ENCODE results near the gene EGLN2. TPM values are rescaled to one million over a fixed set of nuclear protein-coding genes. Genes with fewer than 3 reads are reported as not detected.
"Not testable (repeated sequence)": the region's sequence is repeated elsewhere in the genome, so short reads cannot be mapped to it uniquely, and the experiment has no call there.

EGLN2 gene
- total RNA-seq, 2 donors from 2014 or later, result 87.4 to 99.8 TPM

GRCh38 chr19:40831502-40832430, 32.8 kb downstream of the EGLN2 start:
- TF ChIP-seq, protein P1, sequence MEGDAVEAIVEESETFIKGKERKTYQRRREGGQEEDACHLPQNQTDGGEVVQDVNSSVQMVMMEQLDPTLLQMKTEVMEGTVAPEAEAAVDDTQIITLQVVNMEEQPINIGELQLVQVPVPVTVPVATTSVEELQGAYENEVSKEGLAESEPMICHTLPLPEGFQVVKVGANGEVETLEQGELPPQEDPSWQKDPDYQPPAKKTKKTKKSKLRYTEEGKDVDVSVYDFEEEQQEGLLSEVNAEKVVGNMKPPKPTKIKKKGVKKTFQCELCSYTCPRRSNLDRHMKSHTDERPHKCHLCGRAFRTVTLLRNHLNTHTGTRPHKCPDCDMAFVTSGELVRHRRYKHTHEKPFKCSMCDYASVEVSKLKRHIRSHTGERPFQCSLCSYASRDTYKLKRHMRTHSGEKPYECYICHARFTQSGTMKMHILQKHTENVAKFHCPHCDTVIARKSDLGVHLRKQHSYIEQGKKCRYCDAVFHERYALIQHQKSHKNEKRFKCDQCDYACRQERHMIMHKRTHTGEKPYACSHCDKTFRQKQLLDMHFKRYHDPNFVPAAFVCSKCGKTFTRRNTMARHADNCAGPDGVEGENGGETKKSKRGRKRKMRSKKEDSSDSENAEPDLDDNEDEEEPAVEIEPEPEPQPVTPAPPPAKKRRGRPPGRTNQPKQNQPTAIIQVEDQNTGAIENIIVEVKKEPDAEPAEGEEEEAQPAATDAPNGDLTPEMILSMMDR (conservative IDR thresholded peaks at IDR 0.05), result no peak
- H3K9me3 ChIP-seq (ENCODE audit: control insufficient read depth, low read length), result no peaks in the 10 kb centered on the region

DNA sequence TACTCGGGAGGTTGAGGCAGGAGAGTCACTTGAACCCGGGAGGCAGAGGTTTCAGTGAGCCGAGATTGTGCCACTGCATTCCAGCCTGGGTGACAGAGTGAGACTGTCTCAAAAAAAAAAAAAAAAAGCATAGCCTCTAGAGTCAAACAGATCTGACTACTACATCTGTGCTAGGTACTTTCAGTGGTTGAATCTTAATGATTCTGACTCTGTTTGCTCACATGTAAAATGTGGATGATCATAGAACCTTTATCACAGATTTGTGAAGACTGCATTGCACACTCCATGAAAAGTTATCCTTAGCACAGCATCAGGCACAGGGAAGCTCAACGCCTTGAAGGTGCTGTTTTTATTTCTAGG, 33.4 kb downstream of the EGLN2 start:
- not testable (repeated sequence) for H3K4me1 Mint-ChIP-seq; H3K9me3 ChIP-seq (ENCODE audit: control insufficient read depth, low read length); H3K36me3 Mint-ChIP-seq (ENCODE audit: low read depth); H3K27me3 ChIP-seq (ENCODE audit: control insufficient read depth, insufficient read depth, low read length, poor library complexity, severe bottlenecking); H3K36me3 ChIP-seq (ENCODE audit: control insufficient read depth, insufficient read depth, low read length); H3K9ac ChIP-seq (ENCODE audit: extremely low read depth, low read length, poor library complexity, severe bottlenecking); H3K4me1 ChIP-seq (ENCODE audit: control insufficient read depth, insufficient read depth, low read length); H3K27ac ChIP-seq (ENCODE audit: low read depth, low read length); H3K4me3 ChIP-seq (ENCODE audit: low read length); H3K9me3 Mint-ChIP-seq; H3K27ac Mint-ChIP-seq; H3K4me3 Mint-ChIP-seq; DNase-seq
- peaks cover 31% of the 10 kb centered on the region for H3K27me3 Mint-ChIP-seq (ENCODE audit: insufficient read depth)
- 67 to 81% methylated on average over 1 to 3 of the region's 4 CpGs for WGBS, 2 experiments (ENCODE audit: insufficient coverage in 1 of 2, insufficient read length in 1 of 2)

More at GRCh38 chr19:40831502-40832430, 32.8 kb downstream of the EGLN2 start:
- H3K27ac Mint-ChIP-seq, result no peak overlapping the region
- no peak overlapping the region for H3K4me3 Mint-ChIP-seq
- 69 to 92% methylated on average over 3 to 5 of the region's 7 CpGs for WGBS, 2 experiments (ENCODE audit: insufficient coverage in 1 of 2, insufficient read length in 1 of 2)
- H3K27me3 ChIP-seq (ENCODE audit: control insufficient read depth, insufficient read depth, low read length, poor library complexity, severe bottlenecking), result no peaks in the 10 kb centered on the region
- H3K4me1 Mint-ChIP-seq, result no peaks in the 10 kb centered on the region
- H3K36me3 Mint-ChIP-seq (ENCODE audit: low read depth), result no peaks in the 10 kb centered on the region
- H3K36me3 ChIP-seq (ENCODE audit: control insufficient read depth, insufficient read depth, low read length), result no peaks in the 10 kb centered on the region
- peak; percentile 13 for DNase-seq
- peaks cover 24% of the 10 kb centered on the region for H3K27me3 Mint-ChIP-seq (ENCODE audit: insufficient read depth)
- H3K9me3 Mint-ChIP-seq, result no peaks in the 10 kb centered on the region
- H3K27ac ChIP-seq (ENCODE audit: low read depth, low read length), result no peak overlapping the region
- H3K4me3 ChIP-seq (ENCODE audit: low read length), result no peak overlapping the region
- no peaks in the 10 kb centered on the region for H3K4me1 ChIP-seq (ENCODE audit: control insufficient read depth, insufficient read depth, low read length)
- no peak overlapping the region for H3K9ac ChIP-seq (ENCODE audit: extremely low read depth, low read length, poor library complexity, severe bottlenecking)

- not testable (repeated sequence) for H3K27ac Mint-ChIP-seq; H3K9me3 Mint-ChIP-seq; H3K4me3 ChIP-seq (ENCODE audit: low read length); H3K4me1 ChIP-seq (ENCODE audit: control insufficient read depth, insufficient read depth, low read length); H3K27me3 ChIP-seq (ENCODE audit: control insufficient read depth, insufficient read depth, low read length, poor library complexity, severe bottlenecking); DNase-seq; H3K36me3 Mint-ChIP-seq (ENCODE audit: low read depth); H3K9ac ChIP-seq (ENCODE audit: extremely low read depth, low read length, poor library complexity, severe bottlenecking); H3K9me3 ChIP-seq (ENCODE audit: control insufficient read depth, low read length); H3K4me3 Mint-ChIP-seq; H3K4me1 Mint-ChIP-seq; H3K27ac ChIP-seq (ENCODE audit: low read depth, low read length); H3K36me3 ChIP-seq (ENCODE audit: control insufficient read depth, insufficient read depth, low read length)
- 81% methylated on average over 5 of the region's 7 CpGs; no CpG with 5 or more reads in 1 of the 2 experiments for WGBS, 2 experiments (ENCODE audit: insufficient coverage in 1 of 2, insufficient read length in 1 of 2)
- H3K27me3 Mint-ChIP-seq (ENCODE audit: insufficient read depth), result peaks cover 28% of the 10 kb centered on the region
Measured at GRCh38 chr19:40833728-40834533, 34.9 kb downstream of the EGLN2 start.

All from endodermal cell (in vitro differentiated cells).